GM18519 (cell line): ENCODE results near the gene ATF4.
A peak's percentile ranks its signal among the peaks of the same experiment; 100 is the strongest.
"Not testable (repeated sequence)": the region's sequence is repeated elsewhere in the genome, so short reads cannot be mapped to it uniquely, and the experiment has no call there.

Experiments
- ATAC-seq: cut with Tn5 transposase; IDR thresholded peaks from one replicate; pipeline ENCODE4 v1.9.1; 2021; ENCODE audit warnings: mild to moderate bottlenecking, moderate library complexity; ENCODE audit not compliant: unreplicated experiment, low FRiP score

Gene ATF4

GRCh38 chr22:39508393-39508792 is 12.0 kb upstream of the ATF4 start:
- ATAC-seq = no peak

- no peak for ATAC-seq
Observed at GRCh38 chr22:39510529-39511149, 9.7 kb upstream of the ATF4 start.

GRCh38 chr22:39511226-39511625 is 9.1 kb upstream of the ATF4 start:
- no peak for ATAC-seq

GRCh38 chr22:39512026-39512425 is 8.3 kb upstream of the ATF4 start:
- ATAC-seq = no peak

GRCh38 chr22:39513791-39514190 is 6.6 kb upstream of the ATF4 start:
- no peak for ATAC-seq

GRCh38 chr22:39514373-39514973 is 5.9 kb upstream of the ATF4 start:
- no peak for ATAC-seq

GRCh38 chr22:39515266-39516050 is 4.9 kb upstream of the ATF4 start:
- no peak for ATAC-seq

- ATAC-seq = no peak
Observed at GRCh38 chr22:39517470-39517869, 2.9 kb upstream of the ATF4 start.

- ATAC-seq = no peak
Observed at GRCh38 chr22:39518144-39518786, 2.1 kb upstream of the ATF4 start.

GRCh38 chr22:39518996-39519680 is 1.2 kb upstream of the ATF4 start:
- ATAC-seq = no peak

GRCh38 chr22:39519681-39520225 is 609 bp upstream of the ATF4 start:
- ATAC-seq = peak; percentile 60

GRCh38 chr22:39521106-39521885 is 934 bp downstream of the ATF4 start:
- ATAC-seq = not testable (repeated sequence)

GRCh38 chr22:39522091-39522490 is 1.7 kb downstream of the ATF4 start:
- not testable (repeated sequence) for ATAC-seq

- ATAC-seq = no peak
Observed at GRCh38 chr22:39522567-39523300, 2.4 kb downstream of the ATF4 start.

- ATAC-seq = no peak
Observed at GRCh38 chr22:39524089-39524752, 3.9 kb downstream of the ATF4 start.

- ATAC-seq = no peak
Observed at GRCh38 chr22:39524753-39525657, 4.6 kb downstream of the ATF4 start.

- no peak for ATAC-seq
Observed at GRCh38 chr22:39525658-39525975, 5.3 kb downstream of the ATF4 start.

GRCh38 chr22:39526736-39527171 is 6.4 kb downstream of the ATF4 start:
- ATAC-seq = no peak
